ENCODE measurements around the gene SIRPB2. TPM values are rescaled to one million over a fixed set of nuclear protein-coding genes. Genes with fewer than 3 reads are reported as not detected.

The SIRPB2 gene
- total and polyA plus RNA-seq, 2 donors (not counting 3 experiments of a cell fraction or from before 2014, with no cell fraction given): 9.5 to 19.7 TPM

- Histone ChIP-seq H3K79me2 (ENCODE audit: control insufficient read depth, insufficient read depth, low read length) (no peaks in the 10 kb centered on the region), H3K9me3 (replicated peaks; ENCODE audit: control insufficient read depth, insufficient read depth, low read length) (no peaks in the 10 kb centered on the region), H3K9me1 (replicated peaks; ENCODE audit: control insufficient read depth, extremely low read depth, insufficient read depth, low read length) (no peaks in the 10 kb centered on the region), H3K36me3 (ENCODE audit: control insufficient read depth in 2 of 2, extremely low read depth in 1 of 2, insufficient read depth in 2 of 2, low read length in 2 of 2) (no peaks in the 10 kb centered on the region), H4K20me1 (replicated peaks; ENCODE audit: control insufficient read depth, extremely low read depth, insufficient read depth, low read length) (no peaks in the 10 kb centered on the region), H3K4me3 (replicated peaks in 1 of 3; ENCODE audit: insufficient read depth in 1 of 3, low read depth in 1 of 3, low read length in 3 of 3) (no peak overlapping the region), H3K27me3 (ENCODE audit: control insufficient read depth in 2 of 2, insufficient read depth in 2 of 2, low read length in 2 of 2) (no peaks in the 10 kb centered on the region), H3K27ac (ENCODE audit: insufficient read depth, low read depth, low read length) (no peak overlapping the region), H3K4me2 (ENCODE audit: insufficient read depth, low read length) (no peak overlapping the region), H3K4me1 (ENCODE audit: control insufficient read depth, extremely low read depth, insufficient read depth, low read length) (peaks cover 12% of the 10 kb centered on the region), H2AFZ (ENCODE audit: low read depth, low read length) (no peak overlapping the region), H3K9ac (replicated peaks; ENCODE audit: extremely low read depth, insufficient read depth, low read length) (no peak overlapping the region)
- no peak for FAIRE-seq
- dilution Hi-C loops (cut with MboI; ENCODE audit: extremely low pct_ligation_motif_present, low sequenced_read_pairs): no loop called here
- POLR2A ChIA-PET: no interaction called here
- intact Hi-C loops (cut with micrococcal nuclease): no loop called here
- DNase-seq (ENCODE audit: low read depth, low spot score): no peak
- TF ChIP-seq FOS (IDR thresholded peaks at IDR 0.05; ENCODE audit: borderline replicate concordance, insufficient read depth, low read length): no peak
- no peak for TF ChIP-seq MYC (IDR thresholded peaks at IDR 0.05; ENCODE audit: low read depth, low read length)
- no peak for TF ChIP-seq POLR2A (IDR thresholded peaks at IDR 0.05; ENCODE audit: low read depth, low read length)
- no peak for TF ChIP-seq MAX (IDR thresholded peaks at IDR 0.05; ENCODE audit: insufficient read depth, insufficient read length)
- no peak for TF ChIP-seq EZH2 (IDR thresholded peaks at IDR 0.05; ENCODE audit: borderline replicate concordance, low read depth, low read length, severe bottlenecking)
- TF ChIP-seq POLR2AphosphoS5 (IDR thresholded peaks at IDR 0.05; ENCODE audit: insufficient read depth, low read depth, low read length): no peak
- no peak for TF ChIP-seq GATA2 (IDR thresholded peaks at IDR 0.05; ENCODE audit: insufficient read depth, insufficient read length, low read depth, low read length)
- TF ChIP-seq, protein P1, sequence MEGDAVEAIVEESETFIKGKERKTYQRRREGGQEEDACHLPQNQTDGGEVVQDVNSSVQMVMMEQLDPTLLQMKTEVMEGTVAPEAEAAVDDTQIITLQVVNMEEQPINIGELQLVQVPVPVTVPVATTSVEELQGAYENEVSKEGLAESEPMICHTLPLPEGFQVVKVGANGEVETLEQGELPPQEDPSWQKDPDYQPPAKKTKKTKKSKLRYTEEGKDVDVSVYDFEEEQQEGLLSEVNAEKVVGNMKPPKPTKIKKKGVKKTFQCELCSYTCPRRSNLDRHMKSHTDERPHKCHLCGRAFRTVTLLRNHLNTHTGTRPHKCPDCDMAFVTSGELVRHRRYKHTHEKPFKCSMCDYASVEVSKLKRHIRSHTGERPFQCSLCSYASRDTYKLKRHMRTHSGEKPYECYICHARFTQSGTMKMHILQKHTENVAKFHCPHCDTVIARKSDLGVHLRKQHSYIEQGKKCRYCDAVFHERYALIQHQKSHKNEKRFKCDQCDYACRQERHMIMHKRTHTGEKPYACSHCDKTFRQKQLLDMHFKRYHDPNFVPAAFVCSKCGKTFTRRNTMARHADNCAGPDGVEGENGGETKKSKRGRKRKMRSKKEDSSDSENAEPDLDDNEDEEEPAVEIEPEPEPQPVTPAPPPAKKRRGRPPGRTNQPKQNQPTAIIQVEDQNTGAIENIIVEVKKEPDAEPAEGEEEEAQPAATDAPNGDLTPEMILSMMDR (IDR thresholded peaks at IDR 0.05; ENCODE audit: extremely low read depth in 1 of 2, insufficient read depth in 1 of 2, low read depth in 1 of 2, low read length in 2 of 2): no peak
- no peak for TF ChIP-seq JUN (IDR thresholded peaks at IDR 0.05; ENCODE audit: borderline replicate concordance, insufficient read depth, insufficient read length, low read depth)
- CTCF ChIA-PET: interaction anchor here (1.3 to 14.3 kb wide), 4 partner anchors 18 to 304 kb away, joined by 3 to 229 read pairs (median 7); partner anchors contain the start of gene SIRPB2
- no TSS peak for BruUV-seq (replicated peaks)
These were observed 18.5 kb downstream of the SIRPB2 start for GRCh38 chr20:1472556-1473245.

Measured in endothelial cell of umbilical vein (primary cell).